Endothelial cell of umbilical vein (primary cell): ENCODE measurements around the gene ASMT. TPM values are rescaled to one million over a fixed set of nuclear protein-coding genes. Genes with fewer than 3 reads are reported as not detected.

Experiments
- BruUV-seq: library from RNA; stranded (reverse); fragments of 400-500 nt; replicated peaks from 2 replicates; lab custom pipeline; 2021; lab: Mats Ljungman, UMichigan
- CTCF ChIA-PET: fragments of 300-600, 350-600 bp; sonication (Branson Sonifier 250); formaldehyde crosslinking; loops from one replicate; lab custom pipeline; 2021; ENCODE audit warnings: antibody characterized with exemption, inconsistent platforms; lab: Charles Lee
- POLR2A ChIA-PET: fragments of 300-600, 350-600 bp; sonication (Branson Sonifier 250); formaldehyde crosslinking; loops from one replicate; lab custom pipeline; 2021; ENCODE audit warnings: antibody characterized with exemption, inconsistent platforms; lab: Charles Lee
- DNase-seq: peaks from one replicate; pipeline ENCODE4 v3.0.0-alpha.2; 2011; ENCODE audit warnings: low read depth, low spot score
- FAIRE-seq: peaks from 2 replicates; lab custom pipeline; 2011; peaks lifted over from hg19 to GRCh38; lab: Jason Lieb, UNC
- H2AFZ ChIP-seq: 2 replicates; pipeline ENCODE4 v1.6.0; 2012; ENCODE audit warnings: low read depth, low read length, control low read depth, inconsistent platforms
- H3K27ac ChIP-seq: 2 replicates; pipeline ENCODE4 v1.5.1; 2011; ENCODE audit warnings: low read depth, mild to moderate bottlenecking, control low read depth, low read length, moderate library complexity; ENCODE audit not compliant: insufficient read depth
- H3K27me3 ChIP-seq, 2 experiments: 2 replicates each; pipeline versions ENCODE4 v1.6.0 to v1.6.1; 2011; ENCODE audit warnings: low read length in 2 of 2, mixed read lengths in 1 of 2; ENCODE audit not compliant: control insufficient read depth in 2 of 2, insufficient read depth in 2 of 2
- H3K36me3 ChIP-seq, 2 experiments: 2 replicates in 1 of 2; 3 replicates in 1 of 2; pipeline ENCODE4 v1.5.1; 2011; ENCODE audit warnings: low read length in 2 of 2, mild to moderate bottlenecking in 1 of 2, moderate library complexity in 1 of 2; ENCODE audit not compliant: control insufficient read depth in 2 of 2, insufficient read depth in 2 of 2; ENCODE audit errors: extremely low read depth in 1 of 2
- H3K4me1 ChIP-seq: 3 replicates; pipeline ENCODE4 v1.5.1; 2011; ENCODE audit warnings: mild to moderate bottlenecking, low read length; ENCODE audit not compliant: control insufficient read depth, insufficient read depth; ENCODE audit errors: extremely low read depth
- H3K4me2 ChIP-seq: 2 replicates; pipeline ENCODE4 v1.6.1; 2011; ENCODE audit warnings: low read length, control low read depth, mixed read lengths; ENCODE audit not compliant: insufficient read depth
- H3K4me3 ChIP-seq, 3 experiments: fragments of 200-600 bp in 1 of 3; sonication (generic), shearing (Covaris generic) in 1 of 3; replicated peaks in 1 of 3; 2 replicates each; pipeline ENCODE4 v1.5.1; 2011 to 2016; ENCODE audit warnings: control low read depth in 3 of 3, low read length in 3 of 3, mild to moderate bottlenecking in 2 of 3, inconsistent platforms in 1 of 3, low read depth in 1 of 3, moderate library complexity in 1 of 3; ENCODE audit not compliant: insufficient read depth in 1 of 3
- H3K79me2 ChIP-seq: 2 replicates; pipeline ENCODE4 v1.6.0; 2012; ENCODE audit warnings: low read length, inconsistent platforms; ENCODE audit not compliant: control insufficient read depth, insufficient read depth
- H3K9ac ChIP-seq: replicated peaks from 2 replicates; pipeline ENCODE3; 2011; ENCODE audit warnings: low read length, control low read depth; ENCODE audit not compliant: insufficient read depth; ENCODE audit errors: extremely low read depth
- H3K9me1 ChIP-seq: replicated peaks from 3 replicates; pipeline ENCODE4 v1.6.0; 2011; ENCODE audit warnings: mild to moderate bottlenecking, low read length; ENCODE audit not compliant: control insufficient read depth, insufficient read depth; ENCODE audit errors: extremely low read depth
- H3K9me3 ChIP-seq: replicated peaks from 2 replicates; pipeline ENCODE4 v1.5.1; 2012; ENCODE audit warnings: low read length, inconsistent platforms; ENCODE audit not compliant: control insufficient read depth, insufficient read depth
- H4K20me1 ChIP-seq: replicated peaks from 2 replicates; pipeline ENCODE3; 2011; ENCODE audit warnings: mild to moderate bottlenecking, low read length; ENCODE audit not compliant: control insufficient read depth, insufficient read depth; ENCODE audit errors: extremely low read depth
- EZH2 ChIP-seq: IDR thresholded peaks from 2 replicates; pipeline ENCODE4 v1.6.1; 2012; ENCODE audit warnings: borderline replicate concordance, low read depth, mild to moderate bottlenecking, moderate library complexity, low read length, inconsistent platforms; ENCODE audit not compliant: severe bottlenecking
- FOS ChIP-seq: IDR thresholded peaks from 2 replicates; pipeline ENCODE4 v1.6.1; 2011; ENCODE audit warnings: mild to moderate bottlenecking, low read length, moderate library complexity, borderline replicate concordance; ENCODE audit not compliant: insufficient read depth
- GATA2 ChIP-seq: IDR thresholded peaks from 2 replicates; pipeline ENCODE4 v1.7.0; 2011; ENCODE audit warnings: low read depth, mild to moderate bottlenecking, moderate library complexity, mixed read lengths, low read length; ENCODE audit not compliant: insufficient read length, insufficient read depth
- JUN ChIP-seq: IDR thresholded peaks from 2 replicates; pipeline ENCODE4 v1.6.1; 2011; ENCODE audit warnings: borderline replicate concordance, low read depth; ENCODE audit not compliant: insufficient read length, insufficient read depth
- MYC ChIP-seq: IDR thresholded peaks from one replicate; pipeline ENCODE4 v1.6.1; 2011; ENCODE audit warnings: mild to moderate bottlenecking, low read depth, low read length
- POLR2A ChIP-seq: IDR thresholded peaks from 2 replicates; pipeline ENCODE4 v1.6.1; 2012; ENCODE audit warnings: low read depth, mild to moderate bottlenecking, control low read depth, low read length
- POLR2AphosphoS5 ChIP-seq: IDR thresholded peaks from 2 replicates; pipeline ENCODE4 v1.6.1; 2012; ENCODE audit warnings: low read depth, mild to moderate bottlenecking, control low read depth, low read length, moderate library complexity; ENCODE audit not compliant: insufficient read depth
- dilution Hi-C: fragments of 300-500 bp; cut with MboI; formaldehyde crosslinking; loops from one replicate; pipeline ENCODE4 v1.15.0; 2019; ENCODE audit warnings: low sequenced_read_pairs; ENCODE audit not compliant: extremely low pct_ligation_motif_present
- intact Hi-C: fragments of 100-400 bp; cut with micrococcal nuclease; formaldehyde crosslinking; loops from one replicate; pipeline ENCODE4 v1.10.0; 2022
- polyA plus RNA-seq, 4 experiments: library from polyadenylated mRNA; depleted of rRNA in 3 of 4; stranded (reverse) in 3 of 4; unstranded in 1 of 4; fragments of >200 nt; gene quantifications; 2 replicates each; pipeline versions ENCODE4 v1.2.1 to v1.2.3, GENCODE V29; 2011 to 2012; ENCODE audit warnings: missing spikeins in 1 of 4
- total RNA-seq: library from RNA; stranded (reverse); gene quantifications from 2 replicates; pipeline ENCODE4 v1.2.3, GENCODE V29; 2021
- TF ChIP-seq, protein P1 (sequence below), 2 donors: IDR thresholded peaks; 1 replicate in 1 of 2; 2 replicates in 1 of 2; pipeline ENCODE4 v1.5.1; 2011; ENCODE audit warnings: low read length in 2 of 2, mild to moderate bottlenecking in 2 of 2, moderate library complexity in 2 of 2, control low read depth in 1 of 2, inconsistent platforms in 1 of 2, low read depth in 1 of 2; ENCODE audit not compliant: insufficient read depth in 1 of 2; ENCODE audit errors: extremely low read depth in 1 of 2
- TF ChIP-seq, protein P2 (sequence below): IDR thresholded peaks from 2 replicates; pipeline ENCODE4 v1.6.1; 2011; ENCODE audit not compliant: insufficient read depth, insufficient read length

ASMT gene
- total and polyA plus RNA-seq, 2 donors (not counting 3 experiments of a cell fraction or from before 2014, with no cell fraction given), result not detected

DNA sequence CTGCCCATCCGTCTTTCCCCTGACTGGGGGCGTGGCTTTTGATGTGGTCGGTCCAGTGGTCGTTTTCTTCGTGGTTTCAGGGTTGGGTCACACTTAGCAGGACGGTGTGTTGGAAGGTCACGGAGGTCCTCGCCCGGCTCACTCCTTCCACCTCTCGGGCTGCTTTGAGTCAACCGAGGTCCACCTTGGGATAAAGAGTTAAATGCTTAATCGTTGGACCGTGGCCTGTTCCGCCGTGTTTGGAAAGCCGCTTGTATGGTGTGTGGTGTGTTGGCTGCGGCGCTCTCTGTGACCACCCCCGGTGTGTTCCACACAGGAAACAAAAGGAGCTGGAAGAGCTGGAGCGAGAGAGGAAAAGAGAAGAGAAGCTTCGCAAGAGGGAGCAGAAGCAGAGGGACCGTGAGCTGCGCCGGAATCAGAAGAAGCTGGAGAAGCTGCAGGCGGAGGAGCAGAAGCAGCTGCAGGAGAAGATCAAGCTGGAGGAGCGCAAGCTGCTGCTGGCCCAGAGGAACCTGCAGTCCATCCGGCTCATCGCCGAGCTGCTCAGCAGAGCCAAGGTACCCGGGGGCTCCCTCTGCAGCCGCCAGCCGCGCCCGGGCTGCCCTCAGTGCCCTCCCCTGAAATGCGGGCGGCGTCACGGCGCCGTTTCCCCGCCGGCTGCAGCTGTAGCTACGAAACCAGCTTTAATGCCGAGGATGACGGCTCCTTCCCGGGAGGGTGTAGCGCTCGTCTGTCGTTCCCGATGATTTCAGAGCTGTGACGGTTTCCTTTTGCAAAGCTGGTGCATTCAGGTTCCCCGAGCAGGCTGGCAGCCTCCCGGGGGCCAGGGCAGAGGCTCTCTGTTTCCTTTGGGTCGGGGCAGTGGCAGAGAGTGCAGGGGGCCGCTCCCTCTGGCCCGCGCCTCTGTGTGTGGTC lies 15.7 kb upstream of the ASMT start:
- Histone ChIP-seq H3K27ac (no peak overlapping the region), H2AFZ (no peak overlapping the region), H3K9ac (no peak overlapping the region), H3K9me1 (no peaks in the 10 kb centered on the region), H3K27me3 (no peaks in the 10 kb centered on the region), H4K20me1 (no peaks in the 10 kb centered on the region), H3K79me2 (peaks cover 28% of the 10 kb centered on the region), H3K4me3 (no peak overlapping the region), H3K4me1 (no peaks in the 10 kb centered on the region), H3K4me2 (no peak overlapping the region), H3K36me3 (peaks cover 27 to 66% of the 10 kb centered on the region in 2 experiments), H3K9me3 (no peaks in the 10 kb centered on the region)
- DNase-seq, result no peak
- TF ChIP-seq FOS (no peak), EZH2 (no peak), MYC (no peak), GATA2 (no peak)
- FAIRE-seq, result no peak
- dilution Hi-C loops, result no loop called here
- ChIA-PET CTCF (no interaction called here), POLR2A (no interaction called here)
- intact Hi-C loops, result no loop called here
- BruUV-seq, result no TSS peak

DNA sequence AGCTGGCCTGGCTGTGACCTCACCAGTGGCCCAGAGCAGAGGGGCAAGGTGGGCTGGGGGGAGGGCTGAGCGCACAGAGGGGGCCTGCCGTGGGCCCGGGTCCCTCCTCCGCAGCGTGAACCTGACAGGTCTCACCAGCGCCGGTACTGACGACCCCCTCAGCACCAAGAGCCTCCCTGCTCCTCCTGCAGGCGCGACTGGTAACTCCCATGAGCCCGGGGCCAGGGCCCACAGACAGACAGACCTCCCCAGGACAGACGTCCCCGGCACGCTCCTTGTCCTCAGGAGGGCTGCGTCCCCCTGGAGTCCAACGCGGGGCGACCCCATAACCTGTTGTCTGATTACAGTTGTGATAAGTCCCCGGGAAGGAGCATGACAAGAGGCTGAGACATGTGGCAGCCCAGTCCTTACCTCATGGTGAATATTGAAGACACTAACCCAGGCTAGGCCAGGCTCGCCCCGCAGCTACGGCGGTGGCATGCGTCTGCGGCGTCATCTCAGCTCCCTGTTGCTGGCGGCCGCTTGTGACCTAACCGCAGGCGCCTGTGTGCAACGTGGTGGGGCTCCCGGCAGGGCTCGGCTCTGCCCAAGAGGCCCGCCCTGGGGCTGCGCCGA lies 15.0 kb upstream of the ASMT start:
- POLR2A ChIA-PET, result no interaction called here
- Histone ChIP-seq H3K4me3 (no peak overlapping the region), H3K27ac (no peak overlapping the region), H3K27me3 (no peaks in the 10 kb centered on the region), H3K36me3 (peaks cover 26 to 62% of the 10 kb centered on the region in 2 experiments), H3K9me3 (no peaks in the 10 kb centered on the region), H3K4me1 (no peaks in the 10 kb centered on the region), H3K79me2 (peaks cover 21% of the 10 kb centered on the region), H3K9ac (no peak overlapping the region), H3K4me2 (no peak overlapping the region), H2AFZ (no peak overlapping the region), H4K20me1 (no peaks in the 10 kb centered on the region), H3K9me1 (no peaks in the 10 kb centered on the region)
- BruUV-seq, result no TSS peak
- DNase-seq, result no peak
- no peak for FAIRE-seq
- dilution Hi-C loops, result no loop called here
- CTCF ChIA-PET, result no interaction called here
- intact Hi-C loops, result no loop called here
- no peak for TF ChIP-seq MYC
- TF ChIP-seq GATA2, result no peak
- TF ChIP-seq JUN, result no peak
- no peak for TF ChIP-seq EZH2
- no peak for TF ChIP-seq POLR2AphosphoS5
- TF ChIP-seq, protein P1, sequence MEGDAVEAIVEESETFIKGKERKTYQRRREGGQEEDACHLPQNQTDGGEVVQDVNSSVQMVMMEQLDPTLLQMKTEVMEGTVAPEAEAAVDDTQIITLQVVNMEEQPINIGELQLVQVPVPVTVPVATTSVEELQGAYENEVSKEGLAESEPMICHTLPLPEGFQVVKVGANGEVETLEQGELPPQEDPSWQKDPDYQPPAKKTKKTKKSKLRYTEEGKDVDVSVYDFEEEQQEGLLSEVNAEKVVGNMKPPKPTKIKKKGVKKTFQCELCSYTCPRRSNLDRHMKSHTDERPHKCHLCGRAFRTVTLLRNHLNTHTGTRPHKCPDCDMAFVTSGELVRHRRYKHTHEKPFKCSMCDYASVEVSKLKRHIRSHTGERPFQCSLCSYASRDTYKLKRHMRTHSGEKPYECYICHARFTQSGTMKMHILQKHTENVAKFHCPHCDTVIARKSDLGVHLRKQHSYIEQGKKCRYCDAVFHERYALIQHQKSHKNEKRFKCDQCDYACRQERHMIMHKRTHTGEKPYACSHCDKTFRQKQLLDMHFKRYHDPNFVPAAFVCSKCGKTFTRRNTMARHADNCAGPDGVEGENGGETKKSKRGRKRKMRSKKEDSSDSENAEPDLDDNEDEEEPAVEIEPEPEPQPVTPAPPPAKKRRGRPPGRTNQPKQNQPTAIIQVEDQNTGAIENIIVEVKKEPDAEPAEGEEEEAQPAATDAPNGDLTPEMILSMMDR (IDR thresholded peaks at IDR 0.05; ENCODE audit: extremely low read depth in 1 of 2, insufficient read depth in 1 of 2, low read depth in 1 of 2, low read length in 2 of 2), result no peak
- no peak for TF ChIP-seq FOS
- TF ChIP-seq, protein P2, sequence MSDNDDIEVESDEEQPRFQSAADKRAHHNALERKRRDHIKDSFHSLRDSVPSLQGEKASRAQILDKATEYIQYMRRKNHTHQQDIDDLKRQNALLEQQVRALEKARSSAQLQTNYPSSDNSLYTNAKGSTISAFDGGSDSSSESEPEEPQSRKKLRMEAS, result no peak
- no peak for TF ChIP-seq POLR2A
